ENCODE results near the gene CPS1. TPM values are rescaled to one million over a fixed set of nuclear protein-coding genes. Genes with fewer than 3 reads are reported as not detected.

Gene CPS1
- total and polyA plus RNA-seq, 8 donors = 2.5 to 9.2 (median 7.3) TPM

GRCh38 chr2:210561475-210561874, 5.1 kb downstream of the CPS1 start:
- Histone ChIP-seq H3K36me3 (no peaks in the 10 kb centered on the region), H3K27me3 (no peaks in the 10 kb centered on the region), H3K4me1 (no peaks in the 10 kb centered on the region), H3K4me3 (no peak overlapping the region), H3K27ac (no peak overlapping the region), H3K9me3 (no peaks in the 10 kb centered on the region)
- DNase-seq = no peak
- intact Hi-C loops (cut with DNase I) = no loop called here
- no peak for TF ChIP-seq CTCF (IDR thresholded peaks at IDR 0.05)
- ATAC-seq = no peak

- intact Hi-C loops (cut with DNase I) = no loop called here
- ATAC-seq (no peak), DNase-seq (no peak)
- TF ChIP-seq CTCF (IDR thresholded peaks at IDR 0.05) = no peak
- H3K4me3 ChIP-seq = no peak overlapping the region
- no peaks in the 10 kb centered on the region for H3K27me3 ChIP-seq
- H3K27ac ChIP-seq = no peak overlapping the region
- no peaks in the 10 kb centered on the region for H3K9me3 ChIP-seq
- no peaks in the 10 kb centered on the region for H3K4me1 ChIP-seq
- H3K36me3 ChIP-seq = no peaks in the 10 kb centered on the region
Measured at GRCh38 chr2:210562091-210562490, 5.7 kb downstream of the CPS1 start.

GRCh38 chr2:210562502-210563080, 6.2 kb downstream of the CPS1 start:
- TF ChIP-seq CTCF (IDR thresholded peaks at IDR 0.05) = no peak
- no peak overlapping the region for H3K27ac ChIP-seq
- H3K4me1 ChIP-seq = no peaks in the 10 kb centered on the region
- intact Hi-C loops (cut with DNase I) = no loop called here
- no peaks in the 10 kb centered on the region for H3K36me3 ChIP-seq
- H3K27me3 ChIP-seq = no peaks in the 10 kb centered on the region
- DNase-seq (no peak), ATAC-seq (no peak)
- no peaks in the 10 kb centered on the region for H3K9me3 ChIP-seq
- no peak overlapping the region for H3K4me3 ChIP-seq

- no peaks in the 10 kb centered on the region for H3K27me3 ChIP-seq
- no peak for TF ChIP-seq CTCF (IDR thresholded peaks at IDR 0.05)
- no peaks in the 10 kb centered on the region for H3K9me3 ChIP-seq
- no peak for ATAC-seq
- no peaks in the 10 kb centered on the region for H3K4me1 ChIP-seq
- intact Hi-C loops (cut with DNase I) = no loop called here
- no peak for DNase-seq
- no peak overlapping the region for H3K27ac ChIP-seq
- H3K36me3 ChIP-seq = no peaks in the 10 kb centered on the region
- H3K4me3 ChIP-seq = no peak overlapping the region
Measured at GRCh38 chr2:210567279-210567678, 10.9 kb downstream of the CPS1 start.

GRCh38 chr2:210568108-210568507, 11.7 kb downstream of the CPS1 start:
- H3K27ac ChIP-seq = no peak overlapping the region
- no peaks in the 10 kb centered on the region for H3K9me3 ChIP-seq
- intact Hi-C loops (cut with DNase I) = no loop called here
- no peak for TF ChIP-seq CTCF (IDR thresholded peaks at IDR 0.05)
- no peaks in the 10 kb centered on the region for H3K36me3 ChIP-seq
- DNase-seq = no peak
- H3K4me3 ChIP-seq = no peak overlapping the region
- ATAC-seq = no peak
- H3K4me1 ChIP-seq = no peaks in the 10 kb centered on the region
- H3K27me3 ChIP-seq = no peaks in the 10 kb centered on the region

Measured in left lung (tissue), 10 donors.